Nephron (organoid): ENCODE results near the gene ZMYM4.
A peak's percentile ranks its signal among the peaks of the same experiment; 100 is the strongest.

ENCODE experiments used
- H3K27ac Mint-ChIP-seq, 3 experiments: 2 replicates each; pipeline ENCODE4 v1.8.0; 2020; ENCODE audit warnings: mixed read lengths in 3 of 3, mild to moderate bottlenecking in 2 of 3, moderate library complexity in 1 of 3
- H3K27me3 Mint-ChIP-seq: 2 replicates; pipeline ENCODE4 v1.8.0; 2021; ENCODE audit warnings: low read depth, mild to moderate bottlenecking, moderate library complexity, mixed read lengths
- H3K36me3 Mint-ChIP-seq: 2 replicates; pipeline ENCODE4 v1.8.0; 2020; ENCODE audit warnings: low read depth, mixed read lengths
- H3K4me1 Mint-ChIP-seq: 2 replicates; pipeline ENCODE4 v1.8.0; 2020; ENCODE audit warnings: mixed read lengths
- H3K4me3 Mint-ChIP-seq, 3 experiments: 2 replicates each; pipeline ENCODE4 v1.8.0; 2020; ENCODE audit warnings: mild to moderate bottlenecking in 3 of 3, mixed read lengths in 3 of 3, moderate library complexity in 2 of 3
- H3K9me3 Mint-ChIP-seq: 2 replicates; pipeline ENCODE4 v1.8.0; 2020; ENCODE audit warnings: mixed read lengths
- CTCF ChIP-seq, 3 experiments: fragments of 200-600 bp; sonication (generic); IDR thresholded peaks; one replicate each; pipeline ENCODE4 v1.5.0; 2021; ENCODE audit warnings: antibody characterized with exemption in 3 of 3; ENCODE audit not compliant: unreplicated experiment in 3 of 3

The ZMYM4 gene

GRCh38 chr1:35443768-35444518 is 175.4 kb downstream of the ZMYM4 start:
- Mint-ChIP-seq H3K9me3 (no peaks in the 10 kb centered on the region), H3K36me3 (peaks cover 30% of the 10 kb centered on the region), H3K4me3 (no peak overlapping the region), H3K4me1 (no peaks in the 10 kb centered on the region), H3K27me3 (no peaks in the 10 kb centered on the region), H3K27ac (no peak overlapping the region)
- no peak for TF ChIP-seq CTCF (IDR thresholded peaks at IDR 0.05; ENCODE audit: unreplicated experiment in 3 of 3)

GRCh38 chr1:35444519-35444774 is 175.9 kb downstream of the ZMYM4 start:
- no peak overlapping the region for H3K27ac Mint-ChIP-seq
- TF ChIP-seq CTCF (IDR thresholded peaks at IDR 0.05; ENCODE audit: unreplicated experiment in 3 of 3): no peak
- no peaks in the 10 kb centered on the region for H3K9me3 Mint-ChIP-seq
- H3K4me3 Mint-ChIP-seq: no peak overlapping the region
- peaks cover 27% of the 10 kb centered on the region for H3K36me3 Mint-ChIP-seq
- no peaks in the 10 kb centered on the region for H3K27me3 Mint-ChIP-seq
- no peaks in the 10 kb centered on the region for H3K4me1 Mint-ChIP-seq

- H3K4me1 Mint-ChIP-seq: peaks cover 13% of the 10 kb centered on the region
- H3K27ac Mint-ChIP-seq: no peak overlapping the region
- no peak overlapping the region for H3K4me3 Mint-ChIP-seq
- H3K9me3 Mint-ChIP-seq: no peaks in the 10 kb centered on the region
- peaks cover 29% of the 10 kb centered on the region for H3K36me3 Mint-ChIP-seq
- no peaks in the 10 kb centered on the region for H3K27me3 Mint-ChIP-seq
- TF ChIP-seq CTCF (IDR thresholded peaks at IDR 0.05; ENCODE audit: unreplicated experiment in 3 of 3): no peak
Observed at GRCh38 chr1:35447278-35447677, 178.8 kb downstream of the ZMYM4 start.

- Mint-ChIP-seq H3K36me3 (peaks cover 29% of the 10 kb centered on the region), H3K4me3 (no peak overlapping the region), H3K27ac (no peak overlapping the region), H3K4me1 (peaks cover 24% of the 10 kb centered on the region), H3K9me3 (no peaks in the 10 kb centered on the region), H3K27me3 (no peaks in the 10 kb centered on the region)
- no peak for TF ChIP-seq CTCF (IDR thresholded peaks at IDR 0.05; ENCODE audit: unreplicated experiment in 3 of 3)
Observed at GRCh38 chr1:35448344-35448801, 179.9 kb downstream of the ZMYM4 start.

- Mint-ChIP-seq H3K36me3 (peaks cover 29% of the 10 kb centered on the region), H3K9me3 (no peaks in the 10 kb centered on the region), H3K27me3 (no peaks in the 10 kb centered on the region), H3K4me3 (no peak overlapping the region), H3K4me1 (peaks cover 24% of the 10 kb centered on the region), H3K27ac (no peak overlapping the region)
- TF ChIP-seq CTCF (IDR thresholded peaks at IDR 0.05; ENCODE audit: unreplicated experiment in 3 of 3): no peak
Observed at GRCh38 chr1:35449334-35450008, 181.0 kb downstream of the ZMYM4 start.

- H3K9me3 Mint-ChIP-seq: no peaks in the 10 kb centered on the region
- no peak overlapping the region for H3K4me3 Mint-ChIP-seq
- H3K4me1 Mint-ChIP-seq: peaks cover 24% of the 10 kb centered on the region
- peak overlapping the region; percentile 11 to 63 (median 19) for H3K27ac Mint-ChIP-seq
- TF ChIP-seq CTCF (IDR thresholded peaks at IDR 0.05; ENCODE audit: unreplicated experiment in 3 of 3): peak; percentile 77 to 82 (median 82)
- H3K36me3 Mint-ChIP-seq: peaks cover 34% of the 10 kb centered on the region
- no peaks in the 10 kb centered on the region for H3K27me3 Mint-ChIP-seq
Observed at GRCh38 chr1:35451125-35451528, 182.6 kb downstream of the ZMYM4 start.
